ENCODE data around the gene PLEKHG4B.

PLEKHG4B gene

GRCh38 chr5:129148-129547 is 37.2 kb downstream of the PLEKHG4B start:
- no peak for DNase-seq (ENCODE audit: low read depth)

DNA sequence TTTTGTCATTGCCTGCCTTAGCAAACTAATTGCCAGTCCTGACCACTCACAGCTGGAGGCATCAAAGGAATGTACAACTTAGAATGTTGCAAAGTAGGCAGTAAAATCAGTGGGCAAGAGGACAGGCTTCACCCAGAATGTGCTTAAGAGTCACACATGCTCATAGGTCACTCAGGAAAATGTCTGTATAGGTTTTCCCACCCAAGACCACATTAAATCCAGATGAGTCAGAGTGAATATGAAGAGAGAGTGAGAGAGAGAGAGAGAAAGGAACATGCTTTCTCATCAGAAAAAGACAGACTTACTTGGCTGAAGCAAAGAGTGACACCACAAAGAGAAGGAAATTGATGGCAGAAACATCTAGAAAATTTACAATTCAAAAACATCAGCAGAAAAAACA is 37.9 kb downstream of the PLEKHG4B start:
- peak; percentile 32 for DNase-seq (ENCODE audit: low read depth)

DNA sequence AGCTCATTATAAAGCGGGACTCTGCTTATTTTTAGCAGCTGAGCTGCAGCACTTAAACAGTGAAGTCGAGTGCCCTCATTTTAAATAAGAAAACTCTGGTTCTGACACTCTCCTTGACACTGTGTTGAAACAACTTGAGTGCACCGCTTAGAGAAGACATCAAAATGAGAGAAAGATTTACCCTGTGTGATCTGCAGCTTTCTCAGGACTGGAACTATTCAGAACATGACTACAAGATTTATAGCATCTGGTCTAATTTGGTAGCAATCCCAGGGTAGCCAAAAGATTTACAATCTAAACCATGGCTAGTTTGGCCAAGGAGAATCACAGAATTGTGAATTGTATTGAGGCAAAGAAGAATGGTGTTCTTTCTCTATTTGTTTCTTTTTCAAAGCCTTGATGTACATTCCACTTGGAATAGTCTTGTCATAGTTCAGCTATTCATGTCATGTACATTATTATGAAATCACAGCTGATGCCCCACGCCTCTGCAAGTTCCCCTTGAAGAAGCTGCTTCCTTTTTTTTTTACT is 38.7 kb downstream of the PLEKHG4B start:
- DNase-seq (ENCODE audit: low read depth), result peak; percentile 14

GRCh38 chr5:136901-137300 is 44.9 kb downstream of the PLEKHG4B start:
- DNase-seq (ENCODE audit: low read depth), result no peak

DNA sequence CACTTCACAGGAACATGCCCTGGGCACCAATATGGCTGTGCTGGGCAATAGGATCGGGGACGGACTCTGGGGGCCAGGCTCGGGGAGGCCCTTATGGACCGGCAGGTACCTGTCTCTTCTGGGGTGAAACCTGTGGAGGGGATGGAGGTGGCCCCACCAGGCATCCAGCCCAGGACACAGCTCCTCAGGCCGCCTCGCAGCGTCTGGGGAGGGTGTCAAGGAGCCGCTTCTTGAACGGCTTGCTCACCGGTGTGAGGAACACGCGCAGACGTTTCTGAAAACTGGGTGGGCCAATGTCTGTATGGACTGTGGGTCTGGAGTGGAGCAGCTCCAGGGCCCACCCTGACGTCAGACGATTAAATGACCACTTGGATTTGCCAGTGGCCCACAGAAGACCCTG is 45.8 kb downstream of the PLEKHG4B start:
- DNase-seq (ENCODE audit: low read depth), result no peak

- DNase-seq (ENCODE audit: low read depth), result no peak
These were observed 47.0 kb downstream of the PLEKHG4B start for GRCh38 chr5:138936-139335.

GRCh38 chr5:139579-140442 is 47.8 kb downstream of the PLEKHG4B start:
- DNase-seq (ENCODE audit: low read depth), result no peak

DNA sequence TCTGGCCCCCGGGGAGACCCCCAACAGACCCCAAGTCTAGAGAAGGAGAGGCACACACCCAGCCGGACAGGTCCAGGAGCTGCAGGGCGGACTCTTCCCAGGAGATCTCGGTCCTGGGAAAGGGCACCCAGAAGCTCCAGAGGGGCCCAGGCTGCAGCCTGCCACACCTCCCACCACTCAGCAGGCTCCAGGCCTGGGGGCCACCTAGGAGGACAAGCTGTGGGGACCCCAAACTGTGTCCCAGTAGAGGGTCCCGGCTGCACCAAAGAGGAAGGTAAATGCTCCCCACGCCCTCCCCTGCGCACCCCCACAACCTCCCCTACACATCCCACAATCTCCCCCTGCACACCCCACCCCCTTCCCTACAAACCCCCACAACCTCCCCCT is 48.5 kb downstream of the PLEKHG4B start:
- no peak for DNase-seq (ENCODE audit: low read depth)

DNA sequence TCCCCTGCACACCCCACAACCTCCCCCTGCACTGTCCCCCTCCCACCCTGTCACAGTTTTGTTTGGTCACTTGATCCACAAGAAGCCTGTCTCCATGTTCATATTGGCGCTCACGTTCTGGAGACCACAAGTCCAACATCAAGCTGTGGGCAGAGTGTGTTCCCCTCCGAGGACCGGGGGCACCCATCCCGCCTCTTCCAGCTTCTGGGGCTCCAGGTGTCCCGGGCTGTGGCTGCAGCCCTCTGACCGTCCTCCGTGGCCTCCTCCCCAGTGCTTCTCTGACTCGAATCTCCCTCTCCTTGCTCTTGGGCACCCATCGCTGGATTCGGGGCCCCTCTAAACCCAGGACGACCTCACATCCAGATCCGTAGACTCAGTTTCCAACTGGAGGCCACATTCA is 49.2 kb downstream of the PLEKHG4B start:
- no peak for DNase-seq (ENCODE audit: low read depth)

DNA sequence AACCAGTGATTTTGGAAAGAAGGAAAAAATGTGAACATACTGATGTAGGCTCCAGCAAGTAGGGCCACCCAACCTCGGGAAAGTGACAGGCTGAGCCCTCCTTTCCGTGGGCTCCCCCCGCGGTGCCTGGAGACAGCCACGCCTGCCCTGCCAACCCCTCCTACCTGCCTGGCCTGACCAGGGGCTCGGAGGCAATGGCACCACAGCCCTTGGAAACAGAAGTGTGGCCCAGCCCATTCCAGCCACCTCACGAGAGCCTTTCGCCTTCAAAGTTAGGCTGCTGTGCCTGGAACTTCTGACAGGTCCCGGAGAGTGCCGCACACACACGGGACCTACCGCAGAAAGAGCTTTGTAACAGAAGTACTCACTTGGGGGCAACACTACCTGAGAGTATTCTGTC is 49.8 kb downstream of the PLEKHG4B start:
- no peak for DNase-seq (ENCODE audit: low read depth)

GRCh38 chr5:142246-142810 is 50.4 kb downstream of the PLEKHG4B start:
- no peak for DNase-seq (ENCODE audit: low read depth)

DNA sequence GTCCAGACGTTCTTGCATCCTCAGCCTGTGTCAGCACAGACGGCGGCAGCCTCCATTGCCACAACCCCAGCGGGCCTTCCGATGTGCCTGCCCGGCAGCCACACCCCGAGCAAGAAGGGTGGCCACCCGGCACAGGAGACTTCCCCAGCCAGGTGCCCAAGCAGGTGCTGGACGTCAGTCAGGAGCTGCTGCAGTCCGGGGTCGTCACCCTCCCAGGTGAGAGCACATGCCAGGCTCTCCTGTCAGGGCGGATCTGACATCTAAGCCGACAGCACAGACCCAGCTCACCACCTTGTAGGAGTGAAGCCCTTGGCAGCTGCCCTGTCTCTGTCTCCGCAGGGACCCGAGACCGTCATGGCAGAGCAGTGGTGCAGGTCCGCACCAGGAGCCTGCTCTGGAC is 51.1 kb downstream of the PLEKHG4B start:
- no peak for DNase-seq (ENCODE audit: low read depth)

GRCh38 chr5:144941-145340 is 53.0 kb downstream of the PLEKHG4B start:
- no peak for DNase-seq (ENCODE audit: low read depth)

DNA sequence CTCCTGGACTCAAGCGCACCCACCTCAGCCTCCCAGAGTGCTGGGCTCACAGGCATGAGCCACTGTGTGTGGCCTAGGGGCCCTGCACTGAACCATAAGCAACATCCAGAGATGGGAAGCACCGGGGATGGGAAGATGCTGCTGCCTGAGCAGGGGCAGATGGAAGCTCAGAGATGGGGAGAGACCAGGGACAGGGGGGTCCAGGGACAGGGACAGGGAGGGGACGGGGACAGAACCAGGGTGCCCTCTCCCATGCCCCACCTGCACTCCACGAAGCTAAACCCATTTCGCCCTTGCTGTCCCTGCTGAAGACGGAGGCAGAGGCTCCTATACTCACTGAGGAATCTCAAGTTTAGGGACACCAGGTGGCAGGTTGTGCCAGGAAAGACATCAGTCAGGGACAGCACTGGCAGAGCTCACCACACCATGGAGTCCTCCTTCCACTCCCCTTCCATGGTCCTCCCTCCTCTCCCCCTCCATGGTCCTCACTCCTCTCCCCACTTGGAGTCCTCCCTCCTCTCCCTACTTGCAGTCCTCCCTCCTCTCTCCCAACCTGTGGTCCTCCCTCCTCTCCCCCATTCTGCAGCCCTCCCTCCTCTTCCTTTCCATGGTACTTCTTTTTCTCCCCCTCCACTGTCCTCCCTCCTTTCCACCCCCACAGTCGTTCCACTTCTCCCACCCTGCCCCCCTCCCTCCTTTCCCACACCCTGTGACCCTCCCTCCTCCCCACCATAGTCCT is 53.8 kb downstream of the PLEKHG4B start:
- DNase-seq (ENCODE audit: low read depth), result no peak

DNA sequence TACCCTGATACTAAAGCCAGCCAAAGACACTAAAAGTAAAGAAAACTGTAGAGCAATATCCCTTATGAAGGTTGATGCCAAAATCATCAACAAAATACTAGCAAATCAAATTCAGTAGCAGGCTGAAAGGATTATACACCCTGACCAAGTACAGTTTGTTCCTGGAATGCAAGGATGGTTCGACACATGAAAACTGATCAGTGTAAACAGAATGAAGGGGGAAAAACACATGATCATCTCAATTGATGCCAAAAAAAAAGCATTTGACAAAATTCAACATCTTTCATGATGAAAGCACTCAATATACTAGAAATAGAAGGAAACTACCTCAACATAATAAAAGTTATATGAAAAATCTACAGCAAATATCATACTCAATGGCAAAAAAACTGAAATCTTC is 55.8 kb downstream of the PLEKHG4B start:
- DNase-seq (ENCODE audit: low read depth), result no peak

DNA sequence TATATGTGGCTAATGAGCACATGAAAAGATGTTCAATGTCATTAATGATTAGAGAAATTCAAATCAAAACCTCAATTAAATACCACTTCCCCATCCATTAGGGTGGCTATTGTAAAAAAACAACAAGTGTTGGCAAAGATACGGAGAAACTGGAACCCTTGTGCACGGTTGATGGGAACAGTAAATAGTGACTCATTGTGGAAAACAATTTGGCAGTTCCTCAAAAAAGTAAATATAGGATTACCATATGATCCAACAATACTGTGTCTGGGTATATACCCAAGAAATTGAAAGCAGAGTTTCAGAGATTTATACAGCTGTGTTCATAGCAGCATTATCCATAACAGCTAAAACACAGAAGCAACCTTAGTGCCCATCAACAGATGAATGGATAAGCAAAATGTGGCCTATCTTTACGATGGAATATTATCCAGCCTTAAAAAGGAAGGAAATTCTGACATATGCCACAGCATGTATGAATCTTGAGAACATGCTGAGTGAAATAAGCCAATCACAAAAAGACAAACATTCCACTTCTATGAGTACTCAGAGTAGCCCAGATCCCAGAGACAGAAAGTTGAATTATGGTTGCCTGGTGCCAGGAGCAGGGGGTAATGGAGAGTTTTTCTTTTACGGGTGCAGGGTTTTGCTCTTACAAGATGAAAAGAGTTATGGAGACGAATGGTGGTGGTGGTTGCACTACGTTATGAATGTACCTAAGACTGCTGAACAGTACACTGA is 57.9 kb downstream of the PLEKHG4B start:
- DNase-seq (ENCODE audit: low read depth), result peak; percentile 24

- DNase-seq (ENCODE audit: low read depth), result no peak
These were observed 58.8 kb downstream of the PLEKHG4B start for GRCh38 chr5:150746-151145.

DNA sequence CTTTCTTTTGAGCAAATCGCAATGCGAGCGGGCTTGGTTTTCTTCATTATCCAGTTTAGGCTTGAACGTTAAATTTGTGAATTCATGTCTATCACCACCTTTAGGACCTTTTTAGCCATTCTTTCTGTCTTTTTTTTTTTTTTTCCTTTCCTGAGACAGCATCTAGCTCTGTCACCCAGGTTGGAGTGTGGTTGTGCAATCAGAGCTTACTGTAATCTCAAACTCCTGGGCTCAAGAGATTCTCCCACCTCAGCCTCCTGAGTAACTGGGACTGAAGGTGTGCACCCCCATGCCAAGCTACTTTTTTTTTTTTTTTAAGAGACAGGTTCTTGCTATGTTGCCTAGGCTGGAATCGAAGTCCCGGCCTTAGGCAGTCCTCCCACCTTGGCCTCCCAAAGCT is 60.1 kb downstream of the PLEKHG4B start:
- no peak for DNase-seq (ENCODE audit: low read depth)

GRCh38 chr5:153256-153655 is 61.3 kb downstream of the PLEKHG4B start:
- no peak for DNase-seq (ENCODE audit: low read depth)

DNA sequence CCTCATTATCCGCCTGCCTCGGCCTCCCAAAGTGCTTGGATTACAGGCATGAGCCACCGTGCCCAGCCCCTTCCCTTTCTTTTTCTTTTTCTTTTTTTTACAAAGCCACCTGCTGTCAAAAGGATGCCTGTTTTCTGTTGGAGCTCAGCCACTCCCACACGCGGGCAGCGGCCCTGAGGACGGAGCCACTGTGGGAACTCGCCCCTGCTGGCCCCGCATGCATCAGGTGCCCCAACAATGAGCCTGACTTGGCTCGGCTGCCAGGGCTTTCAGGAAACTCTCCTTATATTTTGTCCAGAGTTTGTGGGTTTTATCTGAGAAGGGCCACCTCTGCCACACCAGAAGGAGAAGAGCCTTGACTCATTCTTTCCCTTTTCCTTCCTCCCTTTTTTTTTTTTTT is 62.3 kb downstream of the PLEKHG4B start:
- DNase-seq (ENCODE audit: low read depth), result no peak

DNA sequence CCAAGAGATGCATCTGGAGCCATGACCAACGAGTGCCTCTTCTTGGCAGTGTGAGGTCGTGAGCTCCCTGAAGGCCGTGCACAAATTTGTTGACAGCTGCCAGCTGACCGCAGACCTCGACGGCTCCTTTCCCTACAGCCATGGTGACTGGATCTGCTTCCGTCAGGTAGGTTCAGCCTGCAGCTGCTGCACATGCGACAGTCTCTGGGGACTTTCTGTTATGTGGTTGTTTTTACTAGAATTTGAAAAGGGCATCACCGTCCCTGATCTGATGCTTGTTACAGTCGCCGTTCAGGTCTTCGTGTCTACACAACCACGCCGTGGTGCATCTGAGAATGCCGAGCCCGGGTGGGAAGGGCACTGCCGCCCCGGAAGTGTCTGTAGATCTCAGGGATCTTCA is 62.9 kb downstream of the PLEKHG4B start:
- no peak for DNase-seq (ENCODE audit: low read depth)

All from fibroblast of gingiva (primary cell).